H1 (cell line): ENCODE data around the gene UBN1. TPM values are rescaled to one million over a fixed set of nuclear protein-coding genes. Genes with fewer than 3 reads are reported as not detected.

Experiments
- CTCF ChIA-PET: fragments of 300-600 bp; sonication (Branson Sonifier 250); formaldehyde crosslinking; loops from one replicate; lab custom pipeline; 2021; ENCODE audit not compliant: partially characterized antibody; lab: Charles Lee
- POLR2A ChIA-PET: fragments of 300-600 bp; sonication (Branson Sonifier 250); formaldehyde crosslinking; loops from one replicate; lab custom pipeline; 2021; ENCODE audit warnings: inconsistent platforms; ENCODE audit not compliant: partially characterized antibody; lab: Charles Lee
- DNase-seq, 2 experiments: peaks; one replicate each; pipeline versions ENCODE4 v3.0.0 to v3.0.0-alpha.2; 2010 to 2022; ENCODE audit warnings: low spot score in 2 of 2, low read depth in 1 of 2, mixed read lengths in 1 of 2
- FAIRE-seq: peaks from 2 replicates; lab custom pipeline; 2011; peaks lifted over from hg19 to GRCh38; lab: Jason Lieb, UNC
- H2AFZ ChIP-seq: 2 replicates; pipeline ENCODE4 v1.8.1; 2012; ENCODE audit warnings: low read length, inconsistent platforms
- H2AK5ac ChIP-seq: 2 replicates; pipeline ENCODE4 v1.6.1; 2013; ENCODE audit warnings: low read depth, low read length
- H2BK120ac ChIP-seq: replicated peaks from 2 replicates; pipeline ENCODE3; 2013; ENCODE audit warnings: low read depth, low read length, inconsistent platforms
- H2BK12ac ChIP-seq: 2 replicates; pipeline ENCODE4 v1.6.1; 2013; ENCODE audit warnings: low read depth, low read length
- H2BK15ac ChIP-seq: 2 replicates; pipeline ENCODE4 v1.6.1; 2013; ENCODE audit warnings: low read length
- H2BK20ac ChIP-seq: 2 replicates; pipeline ENCODE4 v1.6.1; 2013; ENCODE audit warnings: low read length
- H2BK5ac ChIP-seq: 2 replicates; pipeline ENCODE4 v1.6.1; 2013; ENCODE audit warnings: low read depth, low read length
- H3K14ac ChIP-seq: 2 replicates; pipeline ENCODE4 v1.6.1; 2013; ENCODE audit warnings: inconsistent platforms; ENCODE audit not compliant: insufficient read length
- H3K18ac ChIP-seq: 2 replicates; pipeline ENCODE4 v1.6.1; 2013; ENCODE audit warnings: low read length; ENCODE audit errors: extremely low read depth
- H3K23ac ChIP-seq: 2 replicates; pipeline ENCODE4 v1.6.1; 2013; ENCODE audit warnings: inconsistent platforms; ENCODE audit not compliant: insufficient read length
- H3K23me2 ChIP-seq: 2 replicates; pipeline ENCODE4 v1.6.1; 2013; ENCODE audit warnings: low read depth, low read length
- H3K27ac ChIP-seq: 2 replicates; pipeline ENCODE4 v1.6.1; 2011; ENCODE audit warnings: low read depth, low read length, inconsistent platforms
- H3K27me3 ChIP-seq, 4 experiments: replicated peaks in 1 of 4; 1 replicate in 1 of 4; 2 replicates in 3 of 4; pipeline versions ENCODE4 v1.6.1 to v1.8.1; 2011 to 2013; ENCODE audit warnings: low read length in 3 of 4, mild to moderate bottlenecking in 3 of 4, inconsistent platforms in 2 of 4, mixed read lengths in 2 of 4, moderate library complexity in 1 of 4; ENCODE audit not compliant: control insufficient read depth in 3 of 4, insufficient read depth in 3 of 4; ENCODE audit errors: extremely low read depth in 1 of 4
- H3K36me3 ChIP-seq, 4 experiments: 2 replicates each; pipeline versions ENCODE4 v1.6.1 to v1.8.1; 2011 to 2013; ENCODE audit warnings: mild to moderate bottlenecking in 4 of 4, low read length in 3 of 4, moderate library complexity in 2 of 4, control low read depth in 1 of 4, inconsistent platforms in 1 of 4; ENCODE audit not compliant: insufficient read depth in 4 of 4, control insufficient read depth in 2 of 4
- H3K4ac ChIP-seq: replicated peaks from 2 replicates; pipeline ENCODE3; 2013; ENCODE audit warnings: low read length, low read depth, mixed read lengths, inconsistent platforms; ENCODE audit not compliant: insufficient read length
- H3K4me1 ChIP-seq, 4 experiments: replicated peaks in 1 of 4; 1 replicate in 1 of 4; 2 replicates in 3 of 4; pipeline versions ENCODE4 v1.6.1 to v1.8.1; 2011 to 2013; ENCODE audit warnings: low read length in 3 of 4, inconsistent platforms in 2 of 4, mixed read lengths in 1 of 4; ENCODE audit not compliant: insufficient read depth in 4 of 4, control insufficient read depth in 3 of 4
- H3K4me2 ChIP-seq, 2 experiments: 2 replicates each; pipeline versions ENCODE4 v1.6.1 to v1.8.1; 2011 to 2013; ENCODE audit warnings: low read depth in 2 of 2, low read length in 2 of 2, control low read depth in 1 of 2, inconsistent platforms in 1 of 2, mild to moderate bottlenecking in 1 of 2; ENCODE audit not compliant: insufficient read depth in 1 of 2
- H3K4me3 ChIP-seq, 4 experiments: fragments of 200-600, 300-600 bp in 1 of 4; sonication (generic), shearing (Covaris generic), sonication (Bioruptor Twin) in 1 of 4; 2 replicates each; pipeline versions ENCODE4 v1.5.1 to v1.8.1; 2011 to 2016; ENCODE audit warnings: low read length in 4 of 4, low read depth in 3 of 4, control low read depth in 2 of 4, inconsistent platforms in 2 of 4, mild to moderate bottlenecking in 2 of 4, mixed read lengths in 1 of 4, moderate library complexity in 1 of 4; ENCODE audit not compliant: insufficient read depth in 2 of 4; ENCODE audit errors: extremely low read depth in 1 of 4
- H3K56ac ChIP-seq: replicated peaks from 2 replicates; pipeline ENCODE3; 2013; ENCODE audit warnings: low read depth, mild to moderate bottlenecking, mixed read lengths, low read length, inconsistent platforms; ENCODE audit not compliant: insufficient read length
- H3K79me1 ChIP-seq: 2 replicates; pipeline ENCODE4 v1.6.1; 2013; ENCODE audit warnings: low read depth, low read length, control low read depth
- H3K79me2 ChIP-seq, 2 experiments: 2 replicates each; pipeline versions ENCODE4 v1.6.1 to v1.8.1; 2012 to 2013; ENCODE audit warnings: low read length in 2 of 2, mild to moderate bottlenecking in 2 of 2, inconsistent platforms in 1 of 2; ENCODE audit not compliant: insufficient read depth in 2 of 2, control insufficient read depth in 1 of 2
- H3K9ac ChIP-seq, 4 experiments: replicated peaks in 1 of 4; 1 replicate in 1 of 4; 2 replicates in 3 of 4; pipeline versions ENCODE4 v1.6.1 to v1.8.1; 2011 to 2013; ENCODE audit warnings: low read depth in 3 of 4, low read length in 3 of 4, control low read depth in 2 of 4, mild to moderate bottlenecking in 2 of 4, moderate library complexity in 2 of 4, inconsistent platforms in 1 of 4; ENCODE audit errors: extremely low read depth in 1 of 4
- H3K9me3 ChIP-seq, 2 experiments: 2 replicates each; pipeline versions ENCODE4 v1.6.1 to v1.8.1; 2012 to 2013; ENCODE audit warnings: mild to moderate bottlenecking in 2 of 2, moderate library complexity in 2 of 2, control low read depth in 1 of 2, inconsistent platforms in 1 of 2, low read depth in 1 of 2, low read length in 1 of 2, mixed read lengths in 1 of 2; ENCODE audit not compliant: insufficient read depth in 2 of 2
- H4K20me1 ChIP-seq, 2 experiments: replicated peaks in 1 of 2; 2 replicates each; pipeline versions ENCODE3 to v1.8.1; 2011 to 2013; ENCODE audit warnings: inconsistent platforms in 2 of 2, low read length in 2 of 2, mild to moderate bottlenecking in 1 of 2; ENCODE audit not compliant: insufficient read depth in 2 of 2, control insufficient read depth in 1 of 2
- H4K5ac ChIP-seq: 2 replicates; pipeline ENCODE4 v1.6.1; 2013; ENCODE audit warnings: low read length, low read depth, mixed read lengths, inconsistent platforms; ENCODE audit not compliant: insufficient read length
- H4K8ac ChIP-seq: 2 replicates; pipeline ENCODE4 v1.8.0; 2013; ENCODE audit warnings: mild to moderate bottlenecking, moderate library complexity, low read length, inconsistent platforms; ENCODE audit not compliant: insufficient read depth; ENCODE audit errors: extremely low read depth
- H4K91ac ChIP-seq: replicated peaks from 2 replicates; pipeline ENCODE3; 2013; ENCODE audit warnings: low read length, mixed read lengths, inconsistent platforms; ENCODE audit not compliant: insufficient read length
- GABPA ChIP-seq: IDR thresholded peaks from 2 replicates; pipeline ENCODE4 v1.6.1; 2011; ENCODE audit warnings: mild to moderate bottlenecking, low read length, moderate library complexity, borderline replicate concordance; ENCODE audit not compliant: insufficient read depth
- NANOG ChIP-seq: IDR thresholded peaks from 2 replicates; pipeline ENCODE4 v1.6.1; 2011; ENCODE audit warnings: low read length, low read depth, mild to moderate bottlenecking, inconsistent platforms; ENCODE audit not compliant: insufficient read depth, poor library complexity, severe bottlenecking
- TBP ChIP-seq: IDR thresholded peaks from 2 replicates; pipeline ENCODE4 v1.6.1; 2011; ENCODE audit warnings: low read depth, low read length, improper control_type of control experiment
- WGBS, 2 experiments: shearing (Covaris generic) in 1 of 2; methylation state at CpG; one replicate each; pipeline versions ENCODE4 v1.1.6 to v1.1.7; 2013 to 2015; ENCODE audit warnings: low lambda C conversion rate in 2 of 2, mixed read lengths in 2 of 2, inconsistent platforms in 1 of 2, low coverage in 1 of 2, missing lambda C conversion rate in 1 of 2; ENCODE audit not compliant: insufficient replicate concordance in 2 of 2, insufficient coverage in 1 of 2, insufficient read length in 1 of 2; ENCODE audit errors: extremely low coverage in 1 of 2, missing lambda C conversion rate in 1 of 2; 5-methylcytosine and 5-hydroxymethylcytosine counted together
- polyA plus RNA-seq, 7 experiments: library from polyadenylated mRNA; depleted of rRNA in 3 of 7; stranded (reverse) in 5 of 7; unstranded in 2 of 7; fragments of >200 nt in 5 of 7; fragments of 200-250 nt in 2 of 7; gene quantifications; 1 replicate in 5 of 7; 2 replicates in 1 of 7; 4 replicates in 1 of 7; pipeline versions ENCODE4 v1.2.1 to v1.2.3, GENCODE V29; 2011 to 2013; ENCODE audit warnings: missing spikeins in 2 of 7, mixed read lengths in 2 of 7
- total RNA-seq: library from RNA; stranded (reverse); fragmentation: NEBNext Ultra II Directional; extraction: Animal tissue kit (Norgen Biotek cat#: 25700); gene quantifications from 2 replicates; pipeline ENCODE4 v1.2.1, GENCODE V29; 2021
- TF ChIP-seq, protein P1 (sequence below): IDR thresholded peaks from 2 replicates; pipeline ENCODE4 v1.6.1; 2012; ENCODE audit warnings: inconsistent platforms

Gene UBN1
- total and polyA plus RNA-seq, 2 of the 8 experiments (the other 6 are each of a cell fraction or from before 2014, with no cell fraction given), result 16.2 to 37.0 TPM

DNA sequence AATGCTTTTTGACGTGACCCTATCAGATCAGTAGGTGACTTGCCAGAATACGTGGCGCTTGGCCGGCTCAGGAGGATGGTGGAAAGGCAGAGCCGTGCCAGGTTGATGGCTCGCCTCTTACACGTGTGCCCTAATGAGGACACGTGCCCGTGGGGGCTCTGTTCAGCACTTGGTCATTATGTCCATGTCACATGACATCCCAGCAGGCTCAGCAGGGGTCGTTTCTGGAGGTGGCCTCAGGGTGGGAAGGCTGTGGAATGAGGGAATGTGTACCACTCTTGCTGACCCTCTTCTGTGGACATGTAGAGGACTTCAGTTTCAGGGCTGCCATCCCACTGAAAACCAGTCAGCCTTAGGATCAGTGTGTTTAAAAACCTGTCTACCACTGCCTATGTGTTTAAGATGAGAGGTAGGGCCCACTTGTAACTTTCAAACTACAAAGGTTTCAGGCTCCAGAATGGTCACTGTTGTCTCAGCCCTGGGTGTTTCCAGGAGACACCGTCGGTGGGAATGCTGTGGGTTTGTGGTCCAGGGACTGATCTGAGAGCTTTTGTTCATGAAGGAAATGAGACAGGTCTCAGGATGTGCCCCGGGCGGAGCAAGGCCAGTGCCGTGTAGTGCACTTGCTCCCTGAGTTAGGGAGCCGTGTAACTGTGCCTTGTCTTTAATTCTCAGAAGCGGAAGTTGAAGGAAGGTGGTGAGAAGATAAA, 12.1 kb downstream of the UBN1 start:
- H3K9ac ChIP-seq, result no peak overlapping the region
- H3K18ac ChIP-seq, result no peak overlapping the region
- H4K5ac ChIP-seq, result no peak overlapping the region
- no peak overlapping the region for H2BK120ac ChIP-seq
- H3K4ac ChIP-seq, result no peak overlapping the region
- no peak overlapping the region for H2BK5ac ChIP-seq
- H2AFZ ChIP-seq, result no peak overlapping the region
- no peaks in the 10 kb centered on the region for H3K23me2 ChIP-seq
- no peak overlapping the region for H3K4me3 ChIP-seq
- WGBS, 2 experiments, result 92% methylated on average over 17 of the region's 17 CpGs; no CpG with 5 or more reads in 1 of the 2 experiments
- TF ChIP-seq, protein P1, sequence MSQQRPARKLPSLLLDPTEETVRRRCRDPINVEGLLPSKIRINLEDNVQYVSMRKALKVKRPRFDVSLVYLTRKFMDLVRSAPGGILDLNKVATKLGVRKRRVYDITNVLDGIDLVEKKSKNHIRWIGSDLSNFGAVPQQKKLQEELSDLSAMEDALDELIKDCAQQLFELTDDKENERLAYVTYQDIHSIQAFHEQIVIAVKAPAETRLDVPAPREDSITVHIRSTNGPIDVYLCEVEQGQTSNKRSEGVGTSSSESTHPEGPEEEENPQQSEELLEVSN, result no peak
- TF ChIP-seq NANOG (no peak), GABPA (no peak), TBP (no peak)
- CTCF ChIA-PET, result no interaction called here
- no peak overlapping the region for H2BK20ac ChIP-seq
- no peak overlapping the region for H3K56ac ChIP-seq
- H4K20me1 ChIP-seq, result peaks cover 4 to 11% of the 10 kb centered on the region in 2 experiments
- no peaks in the 10 kb centered on the region for H3K27me3 ChIP-seq
- no peak overlapping the region for H4K91ac ChIP-seq
- no peak overlapping the region; the same call in 1 of the 2 replicates for H4K8ac ChIP-seq
- peaks cover 27 to 74% (median 50%) of the 10 kb centered on the region in 4 experiments for H3K36me3 ChIP-seq
- H3K23ac ChIP-seq, result no peak overlapping the region
- peaks cover 3% of the 10 kb centered on the region; the same call in 1 of the 2 replicates for H3K79me1 ChIP-seq
- H3K9me3 ChIP-seq, result no peaks in the 10 kb centered on the region
- H3K27ac ChIP-seq, result no peak overlapping the region
- peaks cover 0 to 18% of the 10 kb centered on the region in 2 experiments; a peak in 3 of 4 replicates for H3K79me2 ChIP-seq
- FAIRE-seq (no peak), DNase-seq (no peak)
- no peak overlapping the region for H2BK15ac ChIP-seq
- H3K14ac ChIP-seq, result no peak overlapping the region
- no peak overlapping the region for H3K4me2 ChIP-seq
- no peak overlapping the region for H2BK12ac ChIP-seq
- H2AK5ac ChIP-seq, result no peak overlapping the region
- no peaks in the 10 kb centered on the region for H3K4me1 ChIP-seq
- POLR2A ChIA-PET, result no interaction called here
